GM23338 (cell line): ENCODE results near the gene RGS2. TPM values are rescaled to one million over a fixed set of nuclear protein-coding genes. Genes with fewer than 3 reads are reported as not detected.

Source experiments
- ATAC-seq: fragments of 200-7000 bp; cut with Tn5 transposase; 3 replicates; pipeline ENCODE4 v1.9.1; 2020
- DNase-seq: peaks from one replicate; pipeline ENCODE4 v3.0.0-alpha.2; 2015; ENCODE audit warnings: low spot score
- H2AFZ ChIP-seq: fragments of 200-600 bp; sonication (generic); 2 replicates; pipeline ENCODE4 v1.8.0; 2016; ENCODE audit warnings: antibody characterized with exemption, mild to moderate bottlenecking, moderate library complexity
- H3F3A ChIP-seq: fragments of 200-600 bp; sonication (generic); replicated peaks from 2 replicates; pipeline ENCODE4 v1.8.0; 2017; ENCODE audit warnings: antibody characterized with exemption, mixed run types, low read depth
- H3K27ac ChIP-seq: fragments of 200-600 bp; sonication (generic); 2 replicates; pipeline ENCODE4 v1.6.1; 2016; ENCODE audit warnings: low read depth
- H3K27me3 ChIP-seq: fragments of 200-600 bp; sonication (generic); 2 replicates; pipeline ENCODE4 v1.8.0; 2016; ENCODE audit warnings: mild to moderate bottlenecking, mixed run types, moderate library complexity; ENCODE audit not compliant: insufficient read depth
- H3K36me3 ChIP-seq: fragments of 200-600 bp; sonication (generic); 2 replicates; pipeline ENCODE4 v1.8.0; 2016; ENCODE audit warnings: mild to moderate bottlenecking; ENCODE audit not compliant: insufficient read depth
- H3K4me1 ChIP-seq: fragments of 200-600 bp; sonication (generic); 2 replicates; pipeline ENCODE4 v1.8.0; 2016; ENCODE audit warnings: mild to moderate bottlenecking, moderate library complexity; ENCODE audit not compliant: insufficient read depth
- H3K4me2 ChIP-seq: fragments of 200-600 bp; sonication (generic); 2 replicates; pipeline ENCODE4 v1.7.1; 2017; ENCODE audit warnings: mixed run types
- H3K4me3 ChIP-seq: fragments of 200-600 bp; sonication (generic); 2 replicates; pipeline ENCODE4 v1.6.1; 2016; ENCODE audit warnings: mixed run types
- H3K79me2 ChIP-seq: fragments of 200-600 bp; sonication (generic); replicated peaks from 2 replicates; pipeline ENCODE4 v1.8.0; 2017; ENCODE audit warnings: mild to moderate bottlenecking; ENCODE audit not compliant: insufficient read depth
- H3K9me2 ChIP-seq: fragments of 200-600 bp; sonication (generic); 2 replicates; pipeline ENCODE4 v1.8.0; 2017; ENCODE audit not compliant: insufficient read depth
- H4K20me1 ChIP-seq: fragments of 200-600 bp; sonication (generic); replicated peaks from 2 replicates; pipeline ENCODE4 v1.8.0; 2017; ENCODE audit warnings: mild to moderate bottlenecking; ENCODE audit not compliant: insufficient read depth
- H3K27ac Mint-ChIP-seq: 2 replicates; pipeline ENCODE4 v1.8.0; 2020; ENCODE audit warnings: inconsistent platforms, mild to moderate bottlenecking, moderate library complexity, mixed read lengths
- H3K27me3 Mint-ChIP-seq: 3 replicates; pipeline ENCODE4 v1.8.0; 2022; ENCODE audit warnings: low read depth, mild to moderate bottlenecking, moderate library complexity, mixed read lengths, inconsistent platforms; ENCODE audit not compliant: insufficient read depth, poor library complexity
- H3K36me3 Mint-ChIP-seq: 3 replicates; pipeline ENCODE4 v1.8.0; 2021; ENCODE audit warnings: low read depth, mild to moderate bottlenecking, inconsistent platforms, moderate library complexity, mixed read lengths
- H3K4me1 Mint-ChIP-seq: 3 replicates; pipeline ENCODE4 v1.8.0; 2020; ENCODE audit warnings: mild to moderate bottlenecking, inconsistent platforms, mixed read lengths
- H3K4me3 Mint-ChIP-seq: 3 replicates; pipeline ENCODE4 v1.8.0; 2021; ENCODE audit warnings: moderate library complexity, mild to moderate bottlenecking, inconsistent platforms, mixed read lengths
- H3K9me3 Mint-ChIP-seq: 3 replicates; pipeline ENCODE4 v1.8.0; 2020; ENCODE audit warnings: moderate library complexity, mild to moderate bottlenecking, inconsistent platforms, mixed read lengths
- CREB1 ChIP-seq: fragments of 250-450 bp; sonication (Bioruptor Pico); IDR thresholded peaks from 2 replicates; pipeline ENCODE4 v1.5.0; 2020; ENCODE audit warnings: low read depth, mild to moderate bottlenecking, moderate library complexity
- EZH2phosphoT487 ChIP-seq: fragments of 200-600 bp; sonication (generic); IDR thresholded peaks from one replicate; pipeline ENCODE4 v1.8.1; 2018; ENCODE audit warnings: antibody characterized with exemption; ENCODE audit not compliant: unreplicated experiment
- JUNB ChIP-seq: IDR thresholded peaks from one replicate; pipeline ENCODE4 v1.6.1; 2016; ENCODE audit warnings: antibody characterized with exemption; ENCODE audit not compliant: unreplicated experiment
- ZNF462 ChIP-seq: fragments of 250-450 bp; sonication (Bioruptor Pico); IDR thresholded peaks from 2 replicates; pipeline ENCODE4 v1.5.0; 2020; ENCODE audit warnings: mild to moderate bottlenecking, moderate library complexity
- polyA plus RNA-seq: library from polyadenylated mRNA; unstranded; fragments of >200 nt; fragmentation: Nextera tagmentation; extraction: Ambion mirVana; gene quantifications from 2 replicates; pipeline ENCODE4 v1.2.1, GENCODE V29; 2016
- total RNA-seq: library from RNA; depleted of rRNA; stranded (reverse); fragments of >200 nt; shearing (Covaris generic); gene quantifications from 2 replicates; pipeline ENCODE4 v1.2.3, GENCODE V29; 2014
- TF ChIP-seq, protein P1 (sequence below): IDR thresholded peaks from one replicate; pipeline ENCODE4 v1.6.1; 2018; ENCODE audit warnings: antibody characterized with exemption; ENCODE audit not compliant: unreplicated experiment

Gene RGS2
- total and polyA plus RNA-seq, 2 experiments from 2014 or later = 13.8 to 24.8 TPM

GRCh38 chr1:192786576-192786975, 22.3 kb upstream of the RGS2 start:
- Mint-ChIP-seq H3K27me3 (peaks cover 2% of the 10 kb centered on the region), H3K4me3 (no peak overlapping the region), H3K4me1 (no peaks in the 10 kb centered on the region), H3K36me3 (no peaks in the 10 kb centered on the region), H3K9me3 (no peaks in the 10 kb centered on the region), H3K27ac (no peak overlapping the region)
- Histone ChIP-seq H3K4me2 (no peak overlapping the region), H3K79me2 (no peaks in the 10 kb centered on the region), H3F3A (no peaks in the 10 kb centered on the region), H3K9me2 (no peaks in the 10 kb centered on the region), H3K36me3 (no peaks in the 10 kb centered on the region), H3K27me3 (no peaks in the 10 kb centered on the region), H3K4me1 (no peaks in the 10 kb centered on the region), H3K27ac (no peak overlapping the region), H4K20me1 (no peaks in the 10 kb centered on the region), H2AFZ (no peak overlapping the region), H3K4me3 (no peak overlapping the region)
- TF ChIP-seq CREB1 (CRISPR knock-in tag) (no peak), ZNF462 (CRISPR knock-in tag) (no peak), EZH2phosphoT487 (no peak), JUNB (no peak)
- TF ChIP-seq, protein P1, sequence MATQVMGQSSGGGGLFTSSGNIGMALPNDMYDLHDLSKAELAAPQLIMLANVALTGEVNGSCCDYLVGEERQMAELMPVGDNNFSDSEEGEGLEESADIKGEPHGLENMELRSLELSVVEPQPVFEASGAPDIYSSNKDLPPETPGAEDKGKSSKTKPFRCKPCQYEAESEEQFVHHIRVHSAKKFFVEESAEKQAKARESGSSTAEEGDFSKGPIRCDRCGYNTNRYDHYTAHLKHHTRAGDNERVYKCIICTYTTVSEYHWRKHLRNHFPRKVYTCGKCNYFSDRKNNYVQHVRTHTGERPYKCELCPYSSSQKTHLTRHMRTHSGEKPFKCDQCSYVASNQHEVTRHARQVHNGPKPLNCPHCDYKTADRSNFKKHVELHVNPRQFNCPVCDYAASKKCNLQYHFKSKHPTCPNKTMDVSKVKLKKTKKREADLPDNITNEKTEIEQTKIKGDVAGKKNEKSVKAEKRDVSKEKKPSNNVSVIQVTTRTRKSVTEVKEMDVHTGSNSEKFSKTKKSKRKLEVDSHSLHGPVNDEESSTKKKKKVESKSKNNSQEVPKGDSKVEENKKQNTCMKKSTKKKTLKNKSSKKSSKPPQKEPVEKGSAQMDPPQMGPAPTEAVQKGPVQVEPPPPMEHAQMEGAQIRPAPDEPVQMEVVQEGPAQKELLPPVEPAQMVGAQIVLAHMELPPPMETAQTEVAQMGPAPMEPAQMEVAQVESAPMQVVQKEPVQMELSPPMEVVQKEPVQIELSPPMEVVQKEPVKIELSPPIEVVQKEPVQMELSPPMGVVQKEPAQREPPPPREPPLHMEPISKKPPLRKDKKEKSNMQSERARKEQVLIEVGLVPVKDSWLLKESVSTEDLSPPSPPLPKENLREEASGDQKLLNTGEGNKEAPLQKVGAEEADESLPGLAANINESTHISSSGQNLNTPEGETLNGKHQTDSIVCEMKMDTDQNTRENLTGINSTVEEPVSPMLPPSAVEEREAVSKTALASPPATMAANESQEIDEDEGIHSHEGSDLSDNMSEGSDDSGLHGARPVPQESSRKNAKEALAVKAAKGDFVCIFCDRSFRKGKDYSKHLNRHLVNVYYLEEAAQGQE = no peak
- DNase-seq (no peak), ATAC-seq (no peak)
